ENCODE results near the gene BRSK2. TPM values are rescaled to one million over a fixed set of nuclear protein-coding genes. Genes with fewer than 3 reads are reported as not detected.

The BRSK2 gene
- total RNA-seq, 2 experiments from 2014 or later: 0.22 to 0.55 TPM

DNA sequence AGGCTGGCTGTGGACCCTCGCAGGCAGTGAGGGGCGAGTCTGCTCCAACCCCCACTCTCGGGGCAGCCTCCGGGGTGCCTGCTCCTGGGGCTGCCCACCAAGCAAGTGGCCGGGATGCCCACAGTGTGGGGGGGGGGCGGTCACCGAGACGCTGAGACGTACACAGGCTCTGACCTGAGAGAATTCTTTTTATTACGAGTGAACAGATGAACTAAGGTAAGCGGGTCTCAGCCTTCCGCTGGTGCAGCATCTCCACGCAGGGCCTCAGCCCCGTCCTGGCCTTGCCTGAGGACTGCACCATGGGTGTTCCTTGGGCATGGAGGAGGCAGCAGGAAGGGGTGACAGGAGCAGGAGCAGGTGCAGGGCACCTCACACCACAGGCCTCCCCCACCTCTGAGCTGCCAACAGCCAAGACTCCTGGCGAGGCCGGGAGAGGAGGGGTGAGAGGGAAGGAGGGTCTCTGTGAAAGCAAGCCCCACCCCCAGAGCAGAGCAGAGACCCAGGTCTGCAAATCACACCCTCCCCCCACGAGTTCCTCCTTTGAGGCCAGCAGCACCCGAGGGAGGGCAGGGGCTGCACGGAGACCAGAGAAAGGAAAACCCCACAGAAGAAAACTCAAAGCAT, 79.7 kb downstream of the BRSK2 start:
- Mint-ChIP-seq H3K9me3 (no peaks in the 10 kb centered on the region), H3K27ac (no peak overlapping the region), H3K27me3 (no peaks in the 10 kb centered on the region), H3K4me1 (ENCODE audit: low read depth) (no peaks in the 10 kb centered on the region), H3K4me3 (no peak overlapping the region), H3K36me3 (ENCODE audit: low read depth) (peaks cover 38% of the 10 kb centered on the region)
- peaks cover 38% of the 10 kb centered on the region for H3K36me3 ChIP-seq (ENCODE audit: insufficient read depth, low read length)
- no peaks in the 10 kb centered on the region for H3K27me3 ChIP-seq (ENCODE audit: control insufficient read depth in 1 of 2, insufficient read depth in 2 of 2, low read length in 2 of 2)
- CTCF ChIA-PET: no interaction called here
- H3K27ac ChIP-seq (ENCODE audit: low read depth in 1 of 2, low read length in 2 of 2): no peak overlapping the region
- ATAC-seq (ENCODE audit: poor library complexity) (no peak), DNase-seq (no peak)
- POLR2A ChIA-PET: no interaction called here
- H3K4me3 ChIP-seq (ENCODE audit: low read length): no peak overlapping the region
- peaks cover 0 to 13% of the 10 kb centered on the region in 2 experiments for H3K9me3 ChIP-seq (ENCODE audit: control insufficient read depth in 1 of 2, insufficient read depth in 1 of 2, low read length in 2 of 2)
- TF ChIP-seq, protein P1, sequence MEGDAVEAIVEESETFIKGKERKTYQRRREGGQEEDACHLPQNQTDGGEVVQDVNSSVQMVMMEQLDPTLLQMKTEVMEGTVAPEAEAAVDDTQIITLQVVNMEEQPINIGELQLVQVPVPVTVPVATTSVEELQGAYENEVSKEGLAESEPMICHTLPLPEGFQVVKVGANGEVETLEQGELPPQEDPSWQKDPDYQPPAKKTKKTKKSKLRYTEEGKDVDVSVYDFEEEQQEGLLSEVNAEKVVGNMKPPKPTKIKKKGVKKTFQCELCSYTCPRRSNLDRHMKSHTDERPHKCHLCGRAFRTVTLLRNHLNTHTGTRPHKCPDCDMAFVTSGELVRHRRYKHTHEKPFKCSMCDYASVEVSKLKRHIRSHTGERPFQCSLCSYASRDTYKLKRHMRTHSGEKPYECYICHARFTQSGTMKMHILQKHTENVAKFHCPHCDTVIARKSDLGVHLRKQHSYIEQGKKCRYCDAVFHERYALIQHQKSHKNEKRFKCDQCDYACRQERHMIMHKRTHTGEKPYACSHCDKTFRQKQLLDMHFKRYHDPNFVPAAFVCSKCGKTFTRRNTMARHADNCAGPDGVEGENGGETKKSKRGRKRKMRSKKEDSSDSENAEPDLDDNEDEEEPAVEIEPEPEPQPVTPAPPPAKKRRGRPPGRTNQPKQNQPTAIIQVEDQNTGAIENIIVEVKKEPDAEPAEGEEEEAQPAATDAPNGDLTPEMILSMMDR (IDR thresholded peaks at IDR 0.05): no peak
- intact Hi-C loops (cut with DNase I, micrococcal nuclease): no loop called here
- no peaks in the 10 kb centered on the region for H3K4me1 ChIP-seq (ENCODE audit: insufficient read depth, low read length)

- no peak overlapping the region for H3K4me3 ChIP-seq (ENCODE audit: low read length)
- Mint-ChIP-seq H3K27ac (no peak overlapping the region), H3K27me3 (no peaks in the 10 kb centered on the region), H3K36me3 (ENCODE audit: low read depth) (peaks cover 45% of the 10 kb centered on the region), H3K4me1 (ENCODE audit: low read depth) (no peaks in the 10 kb centered on the region), H3K4me3 (no peak overlapping the region), H3K9me3 (no peaks in the 10 kb centered on the region)
- CTCF ChIA-PET: no interaction called here
- ATAC-seq (ENCODE audit: poor library complexity): no peak
- H3K4me1 ChIP-seq (ENCODE audit: insufficient read depth, low read length): no peaks in the 10 kb centered on the region
- H3K9me3 ChIP-seq (ENCODE audit: control insufficient read depth in 1 of 2, insufficient read depth in 1 of 2, low read length in 2 of 2): peaks cover 0 to 6% of the 10 kb centered on the region in 2 experiments
- TF ChIP-seq, protein P1 (IDR thresholded peaks at IDR 0.05): no peak
- no peaks in the 10 kb centered on the region for H3K27me3 ChIP-seq (ENCODE audit: control insufficient read depth in 1 of 2, insufficient read depth in 2 of 2, low read length in 2 of 2)
- DNase-seq: no peak
- intact Hi-C loops (cut with DNase I, micrococcal nuclease): no loop called here
- POLR2A ChIA-PET: no interaction called here
- no peak overlapping the region for H3K27ac ChIP-seq (ENCODE audit: low read depth in 1 of 2, low read length in 2 of 2)
- H3K36me3 ChIP-seq (ENCODE audit: insufficient read depth, low read length): peaks cover 44% of the 10 kb centered on the region
Measured at GRCh38 chr11:1469911-1470680, 80.4 kb downstream of the BRSK2 start.

DNA sequence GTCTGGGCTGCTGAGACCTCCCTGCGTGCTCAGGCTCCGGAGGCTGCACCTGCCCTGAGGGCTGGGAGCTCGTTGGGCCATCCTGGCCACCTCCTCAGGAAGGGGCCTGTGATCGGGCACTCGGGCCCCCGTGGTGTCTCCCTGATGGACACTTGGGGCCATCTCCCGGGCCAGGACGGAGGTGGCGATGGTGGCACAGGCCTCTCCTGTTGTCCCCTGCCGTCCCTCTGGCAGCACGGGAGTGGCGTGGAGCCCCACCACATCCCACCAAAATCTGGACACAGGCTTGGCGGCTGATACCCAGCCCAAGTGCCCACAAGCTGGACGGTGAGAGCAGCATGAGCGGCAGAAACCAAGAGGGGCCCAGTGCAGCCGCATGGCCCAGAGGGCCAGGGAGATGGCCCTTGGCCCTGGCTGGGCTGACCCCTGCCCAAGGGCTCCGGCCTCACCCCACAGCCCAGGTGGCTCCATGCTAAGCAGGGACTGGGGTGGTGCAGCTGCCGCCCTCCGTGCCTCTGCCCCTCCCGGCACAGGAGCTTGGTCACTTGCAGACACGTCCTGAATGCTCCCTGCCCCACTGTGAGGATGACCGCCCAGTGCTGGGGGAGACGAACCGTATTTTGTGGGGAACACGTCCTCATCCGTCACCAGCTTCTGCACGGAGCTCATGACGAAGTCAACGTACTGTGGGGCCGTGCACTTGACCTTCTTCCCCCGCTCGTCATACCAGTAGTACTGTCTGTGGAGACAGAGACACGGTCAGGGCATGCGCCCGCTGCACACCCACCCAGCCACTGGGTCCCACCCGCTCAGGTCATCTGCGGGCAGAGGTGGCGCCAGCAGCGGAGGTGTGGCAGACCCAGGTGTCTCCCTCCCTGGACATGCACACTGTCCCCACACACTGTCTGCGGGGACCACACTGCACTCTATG, 81.2 kb downstream of the BRSK2 start:
- H3K4me1 Mint-ChIP-seq (ENCODE audit: low read depth): no peaks in the 10 kb centered on the region
- no peak overlapping the region for H3K4me3 Mint-ChIP-seq
- intact Hi-C loops (cut with DNase I, micrococcal nuclease): no loop called here
- Histone ChIP-seq H3K4me1 (ENCODE audit: insufficient read depth, low read length) (no peaks in the 10 kb centered on the region), H3K36me3 (ENCODE audit: insufficient read depth, low read length) (peaks cover 52% of the 10 kb centered on the region), H3K27ac (ENCODE audit: low read depth in 1 of 2, low read length in 2 of 2) (no peak overlapping the region), H3K27me3 (ENCODE audit: control insufficient read depth in 1 of 2, insufficient read depth in 2 of 2, low read length in 2 of 2) (no peaks in the 10 kb centered on the region), H3K9me3 (ENCODE audit: control insufficient read depth in 1 of 2, insufficient read depth in 1 of 2, low read length in 2 of 2) (no peaks in the 10 kb centered on the region), H3K4me3 (ENCODE audit: low read length) (no peak overlapping the region)
- H3K36me3 Mint-ChIP-seq (ENCODE audit: low read depth): peaks cover 45% of the 10 kb centered on the region
- POLR2A ChIA-PET: no interaction called here
- peak in 1 of 14 experiments; percentile 1 for DNase-seq
- no peaks in the 10 kb centered on the region for H3K9me3 Mint-ChIP-seq
- CTCF ChIA-PET: no interaction called here
- TF ChIP-seq, protein P1 (IDR thresholded peaks at IDR 0.05): no peak
- ATAC-seq (ENCODE audit: poor library complexity): no peak
- no peak overlapping the region for H3K27ac Mint-ChIP-seq
- H3K27me3 Mint-ChIP-seq: no peaks in the 10 kb centered on the region
